ENCODE data around the gene TRIM27. TPM values are rescaled to one million over a fixed set of nuclear protein-coding genes. Genes with fewer than 3 reads are reported as not detected.
"Not testable (repeated sequence)": the region's sequence is repeated elsewhere in the genome, so short reads cannot be mapped to it uniquely, and the experiment has no call there.

TRIM27 gene
- total and polyA plus RNA-seq, 3 experiments from 2014 or later = 61.6 to 69.2 (median 67.7) TPM

DNA sequence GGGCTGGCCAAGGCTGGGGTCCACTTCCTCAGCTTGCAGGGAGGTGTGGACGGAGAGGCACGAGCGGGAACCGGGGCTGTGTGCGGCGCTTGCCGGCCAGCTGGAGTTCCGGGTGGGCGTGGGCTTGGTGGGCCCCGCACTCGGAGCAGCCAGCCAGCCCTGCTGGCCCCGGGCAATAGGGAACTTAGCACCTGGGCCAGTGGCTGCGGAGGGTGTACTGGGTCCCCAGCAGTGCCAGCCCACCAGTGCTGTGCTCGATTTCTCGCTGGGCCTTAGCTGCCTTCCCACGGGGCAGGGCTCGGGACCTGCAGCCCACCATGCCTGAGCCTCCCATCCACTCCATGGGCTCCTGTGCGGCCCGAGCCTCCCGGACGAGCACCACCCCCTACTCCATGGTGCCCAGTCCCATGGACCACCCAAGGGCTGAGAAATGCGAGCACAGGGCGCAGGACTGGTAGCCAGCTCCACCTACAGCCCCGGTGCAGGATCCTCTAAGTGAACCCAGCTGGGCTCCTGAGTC is 34.1 kb upstream of the TRIM27 start:
- H3K4me1 Mint-ChIP-seq = peaks cover 19 to 27% (median 26%) of the 10 kb centered on the region in 3 donors
- H3K36me3 Mint-ChIP-seq; H3K27ac ChIP-seq (ENCODE audit: low read depth, low read length); H3K27ac Mint-ChIP-seq; POLR2A ChIA-PET; H3K4me3 ChIP-seq (ENCODE audit: low read length); H3K9me3 ChIP-seq (ENCODE audit: low read length); H3K4me3 Mint-ChIP-seq; H3K9me3 Mint-ChIP-seq; DNase-seq; H3K27me3 ChIP-seq (ENCODE audit: insufficient read depth, low read length, poor library complexity, severe bottlenecking); H3K36me3 ChIP-seq (ENCODE audit: insufficient read depth, low read length): not testable (repeated sequence)
- H3K4me1 ChIP-seq (ENCODE audit: insufficient read depth, low read length) = peaks cover 11% of the 10 kb centered on the region
- CTCF ChIA-PET = interaction anchor here (1.1 to 1.6 kb wide), 2 partner anchors 59 to 120 kb away, joined by 3 read pairs; no protein-coding TSS in a partner anchor
- H3K27me3 Mint-ChIP-seq = peaks cover 26 to 40% of the 10 kb centered on the region in 2 donors

DNA sequence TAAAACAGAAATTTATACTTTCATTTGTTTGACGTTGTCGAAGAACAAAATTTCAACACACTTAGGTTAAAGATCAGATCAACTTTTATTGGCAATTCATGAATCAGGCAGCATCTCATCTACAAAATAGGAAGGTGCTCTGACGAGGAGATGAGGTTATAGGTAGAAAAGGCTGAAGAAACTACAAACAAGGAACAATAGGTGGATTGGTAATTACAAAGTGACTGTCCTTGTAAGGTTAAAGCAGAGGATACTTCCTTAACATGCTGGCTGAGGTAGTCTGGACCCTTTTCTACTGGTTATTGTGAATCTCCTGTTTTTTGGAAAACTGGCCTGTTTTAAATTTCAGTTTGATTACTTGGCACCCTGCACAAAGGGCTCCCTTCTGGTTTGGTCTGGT is 32.5 kb upstream of the TRIM27 start:
- ChIA-PET CTCF (no interaction called here), POLR2A (interaction anchor here (0.7 kb wide), 1 partner anchor 25 kb away, joined by 3 read pairs; no protein-coding TSS in a partner anchor)

DNA sequence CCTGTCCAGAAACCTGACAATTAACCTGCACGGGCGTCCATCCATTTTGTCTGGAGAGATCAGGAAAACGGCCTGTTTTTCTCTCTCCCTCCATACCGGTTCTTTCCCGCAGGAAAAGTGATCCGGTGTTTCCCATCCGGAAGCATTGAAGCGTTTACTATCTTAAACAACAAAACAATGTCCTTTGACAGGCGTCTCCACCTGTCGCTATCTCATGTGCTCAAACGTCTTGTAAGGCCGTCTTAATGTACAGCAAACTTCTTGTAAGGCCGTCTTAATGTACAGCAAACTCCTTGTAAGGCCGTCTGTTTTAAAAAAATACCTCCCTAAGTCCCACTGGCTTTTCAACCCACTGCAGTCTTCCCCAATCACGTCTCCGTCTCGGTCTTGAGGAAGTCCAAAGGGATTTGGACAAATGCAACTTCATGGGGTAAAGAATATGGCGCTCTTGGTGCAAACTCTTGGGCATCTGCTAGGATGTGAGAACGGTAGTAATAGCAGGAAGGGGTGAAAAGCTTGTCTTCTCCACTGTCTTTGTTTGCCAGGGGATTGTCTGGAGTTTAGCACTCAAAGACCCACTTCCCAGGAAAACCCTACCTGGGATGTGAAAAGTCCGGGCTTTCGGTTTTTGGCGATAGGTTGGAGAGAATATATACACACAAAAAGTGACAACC is 29.9 kb upstream of the TRIM27 start:
- ChIA-PET CTCF (interaction anchor here (1.1 to 1.4 kb wide), 3 partner anchors 31 to 117 kb away, joined by 3 read pairs; no protein-coding TSS in a partner anchor), POLR2A (interaction anchor here (0.8 kb wide), 1 partner anchor 90 kb away, joined by 4 read pairs; no protein-coding TSS in a partner anchor)
- H3K27ac Mint-ChIP-seq = peak overlapping the region in 6 of 8 donors; percentile 32 to 57 (median 42)
- peaks cover 11% of the 10 kb centered on the region for H3K4me1 ChIP-seq (ENCODE audit: insufficient read depth, low read length)
- H3K4me3 ChIP-seq (ENCODE audit: low read length) = peak overlapping the region; percentile 52
- H3K4me1 Mint-ChIP-seq = peaks cover 21 to 33% (median 33%) of the 10 kb centered on the region in 3 donors
- H3K27me3 Mint-ChIP-seq = peaks cover 7 to 18% of the 10 kb centered on the region in 2 donors
- H3K27me3 ChIP-seq (ENCODE audit: insufficient read depth, low read length, poor library complexity, severe bottlenecking) = no peaks in the 10 kb centered on the region
- no peaks in the 10 kb centered on the region for H3K9me3 ChIP-seq (ENCODE audit: low read length)
- no peaks in the 10 kb centered on the region for H3K36me3 Mint-ChIP-seq
- H3K27ac ChIP-seq (ENCODE audit: low read depth, low read length) = peak overlapping the region; percentile 29
- peaks cover 0 to 4% (median 0%) of the 10 kb centered on the region in 5 donors for H3K9me3 Mint-ChIP-seq
- no peak for DNase-seq
- no peaks in the 10 kb centered on the region for H3K36me3 ChIP-seq (ENCODE audit: insufficient read depth, low read length)
- H3K4me3 Mint-ChIP-seq = peak overlapping the region; percentile 78 to 89 (median 84)

More for the DNA sequence above, 32.5 kb upstream of the TRIM27 start:
- peaks cover 23 to 28% of the 10 kb centered on the region in 2 donors for H3K27me3 Mint-ChIP-seq
- peaks cover 0 to 3% (median 0%) of the 10 kb centered on the region in 3 donors for H3K36me3 Mint-ChIP-seq
- Histone ChIP-seq H3K4me1 (ENCODE audit: insufficient read depth, low read length) (peaks cover 11% of the 10 kb centered on the region), H3K36me3 (ENCODE audit: insufficient read depth, low read length) (no peaks in the 10 kb centered on the region), H3K27me3 (ENCODE audit: insufficient read depth, low read length, poor library complexity, severe bottlenecking) (no peaks in the 10 kb centered on the region), H3K4me3 (ENCODE audit: low read length) (no peak overlapping the region), H3K27ac (ENCODE audit: low read depth, low read length) (no peak overlapping the region), H3K9me3 (ENCODE audit: low read length) (no peaks in the 10 kb centered on the region)
- peaks cover 21 to 33% (median 33%) of the 10 kb centered on the region in 3 donors for H3K4me1 Mint-ChIP-seq
- peaks cover 0 to 4% (median 0%) of the 10 kb centered on the region in 5 donors for H3K9me3 Mint-ChIP-seq
- DNase-seq = no peak
- H3K4me3 Mint-ChIP-seq = no peak overlapping the region
- H3K27ac Mint-ChIP-seq = no peak overlapping the region

DNA sequence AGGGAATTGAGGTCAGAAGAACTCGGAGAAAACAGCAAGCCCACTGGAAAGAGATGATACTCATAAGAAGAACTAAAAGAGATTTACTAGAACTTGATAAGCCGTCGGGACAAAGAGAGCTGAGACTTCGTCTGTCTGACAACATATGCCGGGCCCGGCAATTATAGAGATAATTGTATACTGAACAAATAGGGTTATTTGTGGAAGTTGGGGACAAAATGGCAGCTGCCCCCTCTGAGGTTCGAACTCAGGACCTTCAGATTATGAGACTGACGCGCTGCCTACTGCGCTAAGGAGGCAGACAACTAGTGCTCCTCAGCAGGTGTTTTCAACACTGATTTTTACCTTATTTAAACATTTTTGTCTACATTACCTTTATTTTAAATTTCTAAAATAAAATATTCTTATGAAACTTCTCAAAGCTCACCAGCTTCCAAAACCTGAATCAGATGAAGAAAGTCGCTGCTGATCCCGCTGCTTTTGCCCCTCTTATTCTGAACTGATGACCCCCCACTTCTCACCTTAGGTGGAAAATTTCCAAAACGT is 29.3 kb upstream of the TRIM27 start:
- peak; percentile 6 to 65 (median 43) for DNase-seq
- peaks cover 6 to 18% of the 10 kb centered on the region in 2 donors for H3K27me3 Mint-ChIP-seq
- no peaks in the 10 kb centered on the region for H3K9me3 ChIP-seq (ENCODE audit: low read length)
- ChIA-PET CTCF (interaction anchor here (1.1 to 1.7 kb wide), 4 partner anchors 12 to 116 kb away, joined by 3 read pairs; no protein-coding TSS in a partner anchor), POLR2A (interaction anchor here (0.8 kb wide), 1 partner anchor 90 kb away, joined by 4 read pairs; no protein-coding TSS in a partner anchor)
- no peaks in the 10 kb centered on the region for H3K27me3 ChIP-seq (ENCODE audit: insufficient read depth, low read length, poor library complexity, severe bottlenecking)
- H3K27ac Mint-ChIP-seq = peak overlapping the region in 6 of 8 donors; percentile 32 to 68 (median 45)
- H3K36me3 ChIP-seq (ENCODE audit: insufficient read depth, low read length) = no peaks in the 10 kb centered on the region
- no peaks in the 10 kb centered on the region for H3K36me3 Mint-ChIP-seq
- H3K9me3 Mint-ChIP-seq = peaks cover 0 to 4% (median 0%) of the 10 kb centered on the region in 5 donors
- peak overlapping the region; percentile 52 for H3K4me3 ChIP-seq (ENCODE audit: low read length)
- peaks cover 11% of the 10 kb centered on the region for H3K4me1 ChIP-seq (ENCODE audit: insufficient read depth, low read length)
- peaks cover 21 to 33% (median 33%) of the 10 kb centered on the region in 3 donors for H3K4me1 Mint-ChIP-seq
- H3K27ac ChIP-seq (ENCODE audit: low read depth, low read length) = peak overlapping the region; percentile 39
- peak overlapping the region; percentile 78 to 89 (median 84) for H3K4me3 Mint-ChIP-seq

DNA sequence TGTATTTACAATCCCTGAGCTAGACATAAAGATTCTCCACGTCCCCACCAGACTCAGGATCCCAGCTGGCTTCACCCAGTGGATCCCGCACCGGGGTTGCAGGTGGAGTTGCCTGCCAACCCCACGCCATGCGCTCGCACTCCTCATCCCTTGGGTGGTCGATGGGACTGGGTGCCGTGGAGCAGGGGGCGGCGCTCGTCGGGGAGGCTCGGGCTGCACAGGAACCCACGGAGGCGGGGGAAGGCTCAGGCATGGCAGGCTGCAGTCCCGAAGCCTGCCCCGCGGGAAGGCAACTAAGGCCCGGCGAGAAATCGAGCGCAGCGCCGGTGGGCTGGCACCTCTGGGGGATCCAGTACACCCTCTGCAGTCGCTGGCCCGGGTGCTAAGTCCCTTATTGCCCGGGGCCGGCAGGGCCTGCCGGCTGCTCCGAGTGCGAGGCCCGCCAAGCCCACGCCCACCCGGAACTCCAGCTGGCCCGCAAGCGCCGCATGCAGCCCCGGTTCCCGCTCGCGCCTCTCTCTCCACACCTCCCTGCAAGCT is 25.9 kb upstream of the TRIM27 start:
- H3K27me3 ChIP-seq (ENCODE audit: insufficient read depth, low read length, poor library complexity, severe bottlenecking); H3K4me1 ChIP-seq (ENCODE audit: insufficient read depth, low read length); H3K4me3 Mint-ChIP-seq; H3K9me3 Mint-ChIP-seq; H3K36me3 ChIP-seq (ENCODE audit: insufficient read depth, low read length); H3K4me3 ChIP-seq (ENCODE audit: low read length); H3K36me3 Mint-ChIP-seq; DNase-seq; H3K27ac ChIP-seq (ENCODE audit: low read depth, low read length); H3K27ac Mint-ChIP-seq; H3K9me3 ChIP-seq (ENCODE audit: low read length): not testable (repeated sequence)
- ChIA-PET CTCF (interaction anchor here (1.0 kb wide), 1 partner anchor 113 kb away, joined by 3 read pairs; no protein-coding TSS in a partner anchor), POLR2A (interaction anchor here (0.6 kb wide), 1 partner anchor 292 kb away, joined by 4 read pairs; no protein-coding TSS in a partner anchor)
- H3K27me3 Mint-ChIP-seq = peaks cover 0 to 11% of the 10 kb centered on the region in 2 donors
- peaks cover 14 to 26% (median 25%) of the 10 kb centered on the region in 3 donors for H3K4me1 Mint-ChIP-seq

DNA sequence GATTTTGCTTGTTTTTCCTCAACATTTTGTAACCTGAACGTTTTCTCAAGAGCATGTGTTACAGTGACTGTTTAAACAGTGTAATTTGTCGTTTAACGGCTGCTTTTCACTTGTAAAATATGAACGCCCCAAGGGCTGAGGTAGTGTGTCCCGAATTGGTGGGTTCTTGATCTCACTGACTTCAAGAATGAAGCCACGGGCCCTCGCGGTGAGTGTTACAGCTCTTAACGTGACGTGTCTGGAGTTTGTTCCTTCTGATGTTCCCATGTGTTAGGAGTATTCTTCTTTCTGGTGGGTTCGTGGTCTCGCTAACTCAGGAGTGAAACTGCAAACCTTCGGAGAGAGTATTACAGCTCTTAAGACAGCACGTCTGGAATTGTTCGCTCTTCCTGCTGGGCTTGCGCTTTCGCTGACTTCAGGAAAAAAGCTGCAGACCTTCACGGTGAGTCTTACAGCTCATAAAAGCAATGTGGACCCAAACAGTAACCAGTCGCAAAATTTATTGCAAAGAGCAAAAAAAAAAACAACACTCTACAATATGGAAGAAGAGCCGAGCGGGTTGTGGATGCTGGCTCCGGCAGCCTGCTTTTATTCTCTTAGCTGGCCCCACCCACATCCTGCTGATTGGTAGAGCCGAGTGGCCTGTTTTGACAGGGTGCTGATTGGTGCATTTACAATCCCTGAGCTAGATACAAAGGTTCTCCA is 25.1 kb upstream of the TRIM27 start:
- no peaks in the 10 kb centered on the region for H3K9me3 ChIP-seq (ENCODE audit: low read length)
- Mint-ChIP-seq H3K9me3 (peaks cover 0 to 6% (median 0%) of the 10 kb centered on the region in 5 donors), H3K36me3 (peaks cover 0 to 2% (median 0%) of the 10 kb centered on the region in 3 donors), H3K27ac (no peak overlapping the region), H3K4me3 (no peak overlapping the region), H3K4me1 (peaks cover 16 to 26% (median 24%) of the 10 kb centered on the region in 3 donors), H3K27me3 (peaks cover 0 to 12% of the 10 kb centered on the region in 2 donors)
- DNase-seq = no peak
- no peak overlapping the region for H3K4me3 ChIP-seq (ENCODE audit: low read length)
- H3K27ac ChIP-seq (ENCODE audit: low read depth, low read length) = no peak overlapping the region
- ChIA-PET CTCF (interaction anchor here (1.0 kb wide), 1 partner anchor 112 kb away, joined by 3 read pairs; no protein-coding TSS in a partner anchor), POLR2A (interaction anchor here (0.6 kb wide), 1 partner anchor 291 kb away, joined by 4 read pairs; no protein-coding TSS in a partner anchor)
- no peaks in the 10 kb centered on the region for H3K36me3 ChIP-seq (ENCODE audit: insufficient read depth, low read length)
- peaks cover 8% of the 10 kb centered on the region for H3K4me1 ChIP-seq (ENCODE audit: insufficient read depth, low read length)
- no peaks in the 10 kb centered on the region for H3K27me3 ChIP-seq (ENCODE audit: insufficient read depth, low read length, poor library complexity, severe bottlenecking)

DNA sequence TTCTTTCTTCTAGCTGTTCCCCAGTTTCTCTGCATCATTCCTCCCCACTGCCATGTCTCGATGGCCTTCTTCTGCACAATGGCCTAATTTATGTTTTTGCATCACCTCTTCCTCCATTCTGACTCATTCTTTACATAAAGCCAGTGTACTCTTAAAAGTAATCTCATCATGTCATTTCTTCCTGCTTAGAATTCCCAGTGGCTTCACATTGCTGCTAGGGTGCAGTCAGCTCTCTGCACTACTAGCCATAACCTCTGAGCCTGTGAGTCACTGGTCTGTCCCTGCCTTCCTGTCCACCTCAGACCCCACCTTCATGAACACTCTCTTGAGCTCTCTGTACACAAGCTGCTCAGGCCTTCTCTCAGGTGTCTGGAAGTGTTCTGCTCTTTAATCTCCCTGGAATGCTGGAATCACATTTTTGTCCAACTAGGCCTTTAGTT is 24.1 kb upstream of the TRIM27 start:
- H3K36me3 Mint-ChIP-seq = peaks cover 0 to 2% (median 0%) of the 10 kb centered on the region in 3 donors
- POLR2A ChIA-PET = no interaction called here

More for the DNA sequence above, 24.1 kb upstream of the TRIM27 start:
- CTCF ChIA-PET = interaction anchor here (1.4 kb wide), 1 partner anchor 9 kb away, joined by 3 read pairs; no protein-coding TSS in a partner anchor
- H3K27me3 Mint-ChIP-seq = peaks cover 0 to 16% of the 10 kb centered on the region in 2 donors
- peaks cover 15 to 26% (median 24%) of the 10 kb centered on the region in 3 donors for H3K4me1 Mint-ChIP-seq
- Histone ChIP-seq H3K36me3 (ENCODE audit: insufficient read depth, low read length) (no peaks in the 10 kb centered on the region), H3K4me3 (ENCODE audit: low read length) (no peak overlapping the region), H3K27me3 (ENCODE audit: insufficient read depth, low read length, poor library complexity, severe bottlenecking) (no peaks in the 10 kb centered on the region), H3K27ac (ENCODE audit: low read depth, low read length) (peak overlapping the region; percentile 2), H3K9me3 (ENCODE audit: low read length) (no peaks in the 10 kb centered on the region), H3K4me1 (ENCODE audit: insufficient read depth, low read length) (peaks cover 14% of the 10 kb centered on the region)
- no peak for DNase-seq
- H3K27ac Mint-ChIP-seq = peak overlapping the region in 1 of 8 donors; percentile 52
- peaks cover 0 to 4% (median 0%) of the 10 kb centered on the region in 5 donors for H3K9me3 Mint-ChIP-seq
- peak overlapping the region in 1 of 7 donors; percentile 12 for H3K4me3 Mint-ChIP-seq
